GM23338 (cell line): ENCODE data around the gene CPM.

Experiments used
- CREB1 ChIP-seq: fragments of 250-450 bp; sonication (Bioruptor Pico); IDR thresholded peaks from 2 replicates; pipeline ENCODE4 v1.5.0; 2020; ENCODE audit warnings: low read depth, mild to moderate bottlenecking, moderate library complexity
- EZH2 ChIP-seq: fragments of 200-600 bp; sonication (generic); IDR thresholded peaks from one replicate; pipeline ENCODE4 v1.8.0; 2017; ENCODE audit warnings: antibody characterized with exemption, mild to moderate bottlenecking, low read depth; ENCODE audit not compliant: unreplicated experiment
- EZH2phosphoT487 ChIP-seq: fragments of 200-600 bp; sonication (generic); IDR thresholded peaks from one replicate; pipeline ENCODE4 v1.8.1; 2018; ENCODE audit warnings: antibody characterized with exemption; ENCODE audit not compliant: unreplicated experiment
- JUNB ChIP-seq: IDR thresholded peaks from one replicate; pipeline ENCODE4 v1.6.1; 2016; ENCODE audit warnings: antibody characterized with exemption; ENCODE audit not compliant: unreplicated experiment
- NANOG ChIP-seq: IDR thresholded peaks from 2 replicates; pipeline ENCODE4 v1.6.1; 2016; ENCODE audit warnings: antibody characterized with exemption, borderline replicate concordance
- POLR2AphosphoS5 ChIP-seq: IDR thresholded peaks from 2 replicates; pipeline ENCODE4 v1.6.1; 2016; ENCODE audit warnings: antibody characterized with exemption, low read depth
- STAT1 ChIP-seq: IDR thresholded peaks from one replicate; pipeline ENCODE4 v1.6.1; 2016; ENCODE audit warnings: antibody characterized with exemption; ENCODE audit not compliant: unreplicated experiment
- ZNF114 ChIP-seq: fragments of 250-450 bp; sonication (Bioruptor Pico); IDR thresholded peaks from 2 replicates; pipeline ENCODE4 v1.5.0; 2020; ENCODE audit warnings: mild to moderate bottlenecking, moderate library complexity
- ZNF331 ChIP-seq: fragments of 250-450 bp; sonication (Bioruptor Pico); IDR thresholded peaks from 2 replicates; pipeline ENCODE4 v1.5.0; 2020; ENCODE audit warnings: low read depth, mild to moderate bottlenecking, moderate library complexity
- TF ChIP-seq, protein P1 (sequence below), 2 experiments: fragments of 200-600 bp in 1 of 2; sonication (generic) in 1 of 2; conservative IDR thresholded peaks; 2 replicates each; pipeline versions ENCODE4 v1.5.1 to v1.6.1; 2016 to 2017; ENCODE audit warnings: antibody characterized with exemption in 2 of 2, low read depth in 2 of 2, mild to moderate bottlenecking in 2 of 2, moderate library complexity in 1 of 2
- TF ChIP-seq, protein P2 (sequence below): IDR thresholded peaks from one replicate; pipeline ENCODE4 v1.6.1; 2018; ENCODE audit warnings: antibody characterized with exemption; ENCODE audit not compliant: unreplicated experiment
- TF ChIP-seq, protein P3 (sequence below): IDR thresholded peaks from 2 replicates; pipeline ENCODE4 v1.6.1; 2016; ENCODE audit warnings: antibody characterized with exemption
- TF ChIP-seq, protein P4 (sequence below): fragments of 250-450 bp; sonication (Bioruptor Pico); IDR thresholded peaks from 2 replicates; pipeline ENCODE4 v1.5.0; 2020; ENCODE audit warnings: mild to moderate bottlenecking, moderate library complexity

DNA sequence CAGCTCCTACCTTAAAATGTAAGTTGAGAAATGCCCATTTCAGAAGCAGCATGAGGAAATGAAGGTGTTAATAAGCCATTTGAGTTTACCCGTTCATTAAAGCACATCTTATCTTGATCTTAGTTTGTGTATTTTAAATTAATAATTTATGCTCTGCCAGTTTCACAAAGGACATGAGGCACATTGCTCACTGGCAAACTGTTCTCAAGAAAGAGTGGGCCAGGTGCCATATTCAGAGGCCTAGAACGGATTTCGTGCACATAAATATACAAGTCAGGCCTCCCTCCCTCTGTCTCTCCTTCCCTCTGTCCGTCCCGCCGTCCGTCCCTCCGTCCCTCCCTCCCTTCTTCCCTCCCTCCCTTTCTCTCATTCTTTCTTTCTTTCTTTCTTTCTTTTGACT, 29.5 kb downstream of the CPM start:
- TF ChIP-seq EZH2 (no peak), EZH2phosphoT487 (no peak), NANOG (no peak), STAT1 (no peak), POLR2AphosphoS5 (no peak), CREB1 (no peak), ZNF331 (CRISPR knock-in tag) (no peak), ZNF114 (CRISPR knock-in tag) (no peak), JUNB (no peak)
- TF ChIP-seq, protein P1, sequence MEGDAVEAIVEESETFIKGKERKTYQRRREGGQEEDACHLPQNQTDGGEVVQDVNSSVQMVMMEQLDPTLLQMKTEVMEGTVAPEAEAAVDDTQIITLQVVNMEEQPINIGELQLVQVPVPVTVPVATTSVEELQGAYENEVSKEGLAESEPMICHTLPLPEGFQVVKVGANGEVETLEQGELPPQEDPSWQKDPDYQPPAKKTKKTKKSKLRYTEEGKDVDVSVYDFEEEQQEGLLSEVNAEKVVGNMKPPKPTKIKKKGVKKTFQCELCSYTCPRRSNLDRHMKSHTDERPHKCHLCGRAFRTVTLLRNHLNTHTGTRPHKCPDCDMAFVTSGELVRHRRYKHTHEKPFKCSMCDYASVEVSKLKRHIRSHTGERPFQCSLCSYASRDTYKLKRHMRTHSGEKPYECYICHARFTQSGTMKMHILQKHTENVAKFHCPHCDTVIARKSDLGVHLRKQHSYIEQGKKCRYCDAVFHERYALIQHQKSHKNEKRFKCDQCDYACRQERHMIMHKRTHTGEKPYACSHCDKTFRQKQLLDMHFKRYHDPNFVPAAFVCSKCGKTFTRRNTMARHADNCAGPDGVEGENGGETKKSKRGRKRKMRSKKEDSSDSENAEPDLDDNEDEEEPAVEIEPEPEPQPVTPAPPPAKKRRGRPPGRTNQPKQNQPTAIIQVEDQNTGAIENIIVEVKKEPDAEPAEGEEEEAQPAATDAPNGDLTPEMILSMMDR (conservative IDR thresholded peaks at IDR 0.05; ENCODE audit: low read depth in 2 of 2), result no peak
- TF ChIP-seq, protein P2, sequence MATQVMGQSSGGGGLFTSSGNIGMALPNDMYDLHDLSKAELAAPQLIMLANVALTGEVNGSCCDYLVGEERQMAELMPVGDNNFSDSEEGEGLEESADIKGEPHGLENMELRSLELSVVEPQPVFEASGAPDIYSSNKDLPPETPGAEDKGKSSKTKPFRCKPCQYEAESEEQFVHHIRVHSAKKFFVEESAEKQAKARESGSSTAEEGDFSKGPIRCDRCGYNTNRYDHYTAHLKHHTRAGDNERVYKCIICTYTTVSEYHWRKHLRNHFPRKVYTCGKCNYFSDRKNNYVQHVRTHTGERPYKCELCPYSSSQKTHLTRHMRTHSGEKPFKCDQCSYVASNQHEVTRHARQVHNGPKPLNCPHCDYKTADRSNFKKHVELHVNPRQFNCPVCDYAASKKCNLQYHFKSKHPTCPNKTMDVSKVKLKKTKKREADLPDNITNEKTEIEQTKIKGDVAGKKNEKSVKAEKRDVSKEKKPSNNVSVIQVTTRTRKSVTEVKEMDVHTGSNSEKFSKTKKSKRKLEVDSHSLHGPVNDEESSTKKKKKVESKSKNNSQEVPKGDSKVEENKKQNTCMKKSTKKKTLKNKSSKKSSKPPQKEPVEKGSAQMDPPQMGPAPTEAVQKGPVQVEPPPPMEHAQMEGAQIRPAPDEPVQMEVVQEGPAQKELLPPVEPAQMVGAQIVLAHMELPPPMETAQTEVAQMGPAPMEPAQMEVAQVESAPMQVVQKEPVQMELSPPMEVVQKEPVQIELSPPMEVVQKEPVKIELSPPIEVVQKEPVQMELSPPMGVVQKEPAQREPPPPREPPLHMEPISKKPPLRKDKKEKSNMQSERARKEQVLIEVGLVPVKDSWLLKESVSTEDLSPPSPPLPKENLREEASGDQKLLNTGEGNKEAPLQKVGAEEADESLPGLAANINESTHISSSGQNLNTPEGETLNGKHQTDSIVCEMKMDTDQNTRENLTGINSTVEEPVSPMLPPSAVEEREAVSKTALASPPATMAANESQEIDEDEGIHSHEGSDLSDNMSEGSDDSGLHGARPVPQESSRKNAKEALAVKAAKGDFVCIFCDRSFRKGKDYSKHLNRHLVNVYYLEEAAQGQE, result no peak
- TF ChIP-seq, protein P3, sequence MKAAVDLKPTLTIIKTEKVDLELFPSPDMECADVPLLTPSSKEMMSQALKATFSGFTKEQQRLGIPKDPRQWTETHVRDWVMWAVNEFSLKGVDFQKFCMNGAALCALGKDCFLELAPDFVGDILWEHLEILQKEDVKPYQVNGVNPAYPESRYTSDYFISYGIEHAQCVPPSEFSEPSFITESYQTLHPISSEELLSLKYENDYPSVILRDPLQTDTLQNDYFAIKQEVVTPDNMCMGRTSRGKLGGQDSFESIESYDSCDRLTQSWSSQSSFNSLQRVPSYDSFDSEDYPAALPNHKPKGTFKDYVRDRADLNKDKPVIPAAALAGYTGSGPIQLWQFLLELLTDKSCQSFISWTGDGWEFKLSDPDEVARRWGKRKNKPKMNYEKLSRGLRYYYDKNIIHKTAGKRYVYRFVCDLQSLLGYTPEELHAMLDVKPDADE, result no peak
- TF ChIP-seq, protein P4, sequence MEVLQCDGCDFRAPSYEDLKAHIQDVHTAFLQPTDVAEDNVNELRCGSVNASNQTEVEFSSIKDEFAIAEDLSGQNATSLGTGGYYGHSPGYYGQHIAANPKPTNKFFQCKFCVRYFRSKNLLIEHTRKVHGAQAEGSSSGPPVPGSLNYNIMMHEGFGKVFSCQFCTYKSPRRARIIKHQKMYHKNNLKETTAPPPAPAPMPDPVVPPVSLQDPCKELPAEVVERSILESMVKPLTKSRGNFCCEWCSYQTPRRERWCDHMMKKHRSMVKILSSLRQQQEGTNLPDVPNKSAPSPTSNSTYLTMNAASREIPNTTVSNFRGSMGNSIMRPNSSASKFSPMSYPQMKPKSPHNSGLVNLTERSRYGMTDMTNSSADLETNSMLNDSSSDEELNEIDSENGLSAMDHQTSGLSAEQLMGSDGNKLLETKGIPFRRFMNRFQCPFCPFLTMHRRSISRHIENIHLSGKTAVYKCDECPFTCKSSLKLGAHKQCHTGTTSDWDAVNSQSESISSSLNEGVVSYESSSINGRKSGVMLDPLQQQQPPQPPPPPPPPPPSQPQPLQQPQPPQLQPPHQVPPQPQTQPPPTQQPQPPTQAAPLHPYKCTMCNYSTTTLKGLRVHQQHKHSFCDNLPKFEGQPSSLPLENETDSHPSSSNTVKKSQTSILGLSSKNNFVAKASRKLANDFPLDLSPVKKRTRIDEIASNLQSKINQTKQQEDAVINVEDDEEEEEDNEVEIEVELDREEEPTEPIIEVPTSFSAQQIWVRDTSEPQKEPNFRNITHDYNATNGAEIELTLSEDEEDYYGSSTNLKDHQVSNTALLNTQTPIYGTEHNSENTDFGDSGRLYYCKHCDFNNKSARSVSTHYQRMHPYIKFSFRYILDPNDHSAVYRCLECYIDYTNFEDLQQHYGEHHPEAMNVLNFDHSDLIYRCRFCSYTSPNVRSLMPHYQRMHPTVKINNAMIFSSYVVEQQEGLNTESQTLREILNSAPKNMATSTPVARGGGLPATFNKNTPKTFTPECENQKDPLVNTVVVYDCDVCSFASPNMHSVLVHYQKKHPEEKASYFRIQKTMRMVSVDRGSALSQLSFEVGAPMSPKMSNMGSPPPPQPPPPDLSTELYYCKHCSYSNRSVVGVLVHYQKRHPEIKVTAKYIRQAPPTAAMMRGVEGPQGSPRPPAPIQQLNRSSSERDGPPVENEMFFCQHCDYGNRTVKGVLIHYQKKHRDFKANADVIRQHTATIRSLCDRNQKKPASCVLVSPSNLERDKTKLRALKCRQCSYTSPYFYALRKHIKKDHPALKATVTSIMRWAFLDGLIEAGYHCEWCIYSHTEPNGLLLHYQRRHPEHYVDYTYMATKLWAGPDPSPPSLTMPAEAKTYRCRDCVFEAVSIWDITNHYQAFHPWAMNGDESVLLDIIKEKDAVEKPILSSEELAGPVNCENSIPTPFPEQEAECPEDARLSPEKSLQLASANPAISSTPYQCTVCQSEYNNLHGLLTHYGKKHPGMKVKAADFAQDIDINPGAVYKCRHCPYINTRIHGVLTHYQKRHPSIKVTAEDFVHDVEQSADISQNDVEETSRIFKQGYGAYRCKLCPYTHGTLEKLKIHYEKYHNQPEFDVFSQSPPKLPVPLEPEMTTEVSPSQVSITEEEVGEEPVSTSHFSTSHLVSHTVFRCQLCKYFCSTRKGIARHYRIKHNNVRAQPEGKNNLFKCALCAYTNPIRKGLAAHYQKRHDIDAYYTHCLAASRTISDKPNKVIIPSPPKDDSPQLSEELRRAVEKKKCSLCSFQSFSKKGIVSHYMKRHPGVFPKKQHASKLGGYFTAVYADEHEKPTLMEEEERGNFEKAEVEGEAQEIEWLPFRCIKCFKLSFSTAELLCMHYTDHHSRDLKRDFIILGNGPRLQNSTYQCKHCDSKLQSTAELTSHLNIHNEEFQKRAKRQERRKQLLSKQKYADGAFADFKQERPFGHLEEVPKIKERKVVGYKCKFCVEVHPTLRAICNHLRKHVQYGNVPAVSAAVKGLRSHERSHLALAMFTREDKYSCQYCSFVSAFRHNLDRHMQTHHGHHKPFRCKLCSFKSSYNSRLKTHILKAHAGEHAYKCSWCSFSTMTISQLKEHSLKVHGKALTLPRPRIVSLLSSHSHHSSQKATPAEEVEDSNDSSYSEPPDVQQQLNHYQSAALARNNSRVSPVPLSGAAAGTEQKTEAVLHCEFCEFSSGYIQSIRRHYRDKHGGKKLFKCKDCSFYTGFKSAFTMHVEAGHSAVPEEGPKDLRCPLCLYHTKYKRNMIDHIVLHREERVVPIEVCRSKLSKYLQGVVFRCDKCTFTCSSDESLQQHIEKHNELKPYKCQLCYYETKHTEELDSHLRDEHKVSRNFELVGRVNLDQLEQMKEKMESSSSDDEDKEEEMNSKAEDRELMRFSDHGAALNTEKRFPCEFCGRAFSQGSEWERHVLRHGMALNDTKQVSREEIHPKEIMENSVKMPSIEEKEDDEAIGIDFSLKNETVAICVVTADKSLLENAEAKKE (CRISPR knock-in tag), result no peak
